GM23338 (cell line): ENCODE data around the gene PIMREG. TPM values are rescaled to one million over a fixed set of nuclear protein-coding genes. Genes with fewer than 3 reads are reported as not detected.

Experiments
- ATAC-seq: fragments of 200-7000 bp; cut with Tn5 transposase; 3 replicates; pipeline ENCODE4 v1.9.1; 2020
- DNase-seq: peaks from one replicate; pipeline ENCODE4 v3.0.0-alpha.2; 2015; ENCODE audit warnings: low spot score
- H2AFZ ChIP-seq: fragments of 200-600 bp; sonication (generic); 2 replicates; pipeline ENCODE4 v1.8.0; 2016; ENCODE audit warnings: antibody characterized with exemption, mild to moderate bottlenecking, moderate library complexity
- H3F3A ChIP-seq: fragments of 200-600 bp; sonication (generic); replicated peaks from 2 replicates; pipeline ENCODE4 v1.8.0; 2017; ENCODE audit warnings: antibody characterized with exemption, mixed run types, low read depth
- H3K27ac ChIP-seq: fragments of 200-600 bp; sonication (generic); 2 replicates; pipeline ENCODE4 v1.6.1; 2016; ENCODE audit warnings: low read depth
- H3K27me3 ChIP-seq: fragments of 200-600 bp; sonication (generic); 2 replicates; pipeline ENCODE4 v1.8.0; 2016; ENCODE audit warnings: mild to moderate bottlenecking, mixed run types, moderate library complexity; ENCODE audit not compliant: insufficient read depth
- H3K36me3 ChIP-seq: fragments of 200-600 bp; sonication (generic); 2 replicates; pipeline ENCODE4 v1.8.0; 2016; ENCODE audit warnings: mild to moderate bottlenecking; ENCODE audit not compliant: insufficient read depth
- H3K4me1 ChIP-seq: fragments of 200-600 bp; sonication (generic); 2 replicates; pipeline ENCODE4 v1.8.0; 2016; ENCODE audit warnings: mild to moderate bottlenecking, moderate library complexity; ENCODE audit not compliant: insufficient read depth
- H3K4me2 ChIP-seq: fragments of 200-600 bp; sonication (generic); 2 replicates; pipeline ENCODE4 v1.7.1; 2017; ENCODE audit warnings: mixed run types
- H3K4me3 ChIP-seq: fragments of 200-600 bp; sonication (generic); 2 replicates; pipeline ENCODE4 v1.6.1; 2016; ENCODE audit warnings: mixed run types
- H3K79me2 ChIP-seq: fragments of 200-600 bp; sonication (generic); replicated peaks from 2 replicates; pipeline ENCODE4 v1.8.0; 2017; ENCODE audit warnings: mild to moderate bottlenecking; ENCODE audit not compliant: insufficient read depth
- H3K9me2 ChIP-seq: fragments of 200-600 bp; sonication (generic); 2 replicates; pipeline ENCODE4 v1.8.0; 2017; ENCODE audit not compliant: insufficient read depth
- H4K20me1 ChIP-seq: fragments of 200-600 bp; sonication (generic); replicated peaks from 2 replicates; pipeline ENCODE4 v1.8.0; 2017; ENCODE audit warnings: mild to moderate bottlenecking; ENCODE audit not compliant: insufficient read depth
- H3K27ac Mint-ChIP-seq: 2 replicates; pipeline ENCODE4 v1.8.0; 2020; ENCODE audit warnings: inconsistent platforms, mild to moderate bottlenecking, moderate library complexity, mixed read lengths
- H3K27me3 Mint-ChIP-seq: 3 replicates; pipeline ENCODE4 v1.8.0; 2022; ENCODE audit warnings: low read depth, mild to moderate bottlenecking, moderate library complexity, mixed read lengths, inconsistent platforms; ENCODE audit not compliant: insufficient read depth, poor library complexity
- H3K36me3 Mint-ChIP-seq: 3 replicates; pipeline ENCODE4 v1.8.0; 2021; ENCODE audit warnings: low read depth, mild to moderate bottlenecking, inconsistent platforms, moderate library complexity, mixed read lengths
- H3K4me1 Mint-ChIP-seq: 3 replicates; pipeline ENCODE4 v1.8.0; 2020; ENCODE audit warnings: mild to moderate bottlenecking, inconsistent platforms, mixed read lengths
- H3K4me3 Mint-ChIP-seq: 3 replicates; pipeline ENCODE4 v1.8.0; 2021; ENCODE audit warnings: moderate library complexity, mild to moderate bottlenecking, inconsistent platforms, mixed read lengths
- H3K9me3 Mint-ChIP-seq: 3 replicates; pipeline ENCODE4 v1.8.0; 2020; ENCODE audit warnings: moderate library complexity, mild to moderate bottlenecking, inconsistent platforms, mixed read lengths
- JUNB ChIP-seq: IDR thresholded peaks from one replicate; pipeline ENCODE4 v1.6.1; 2016; ENCODE audit warnings: antibody characterized with exemption; ENCODE audit not compliant: unreplicated experiment
- ZNF114 ChIP-seq: fragments of 250-450 bp; sonication (Bioruptor Pico); IDR thresholded peaks from 2 replicates; pipeline ENCODE4 v1.5.0; 2020; ENCODE audit warnings: mild to moderate bottlenecking, moderate library complexity
- ZNF462 ChIP-seq: fragments of 250-450 bp; sonication (Bioruptor Pico); IDR thresholded peaks from 2 replicates; pipeline ENCODE4 v1.5.0; 2020; ENCODE audit warnings: mild to moderate bottlenecking, moderate library complexity
- polyA plus RNA-seq: library from polyadenylated mRNA; unstranded; fragments of >200 nt; fragmentation: Nextera tagmentation; extraction: Ambion mirVana; gene quantifications from 2 replicates; pipeline ENCODE4 v1.2.1, GENCODE V29; 2016
- total RNA-seq: library from RNA; depleted of rRNA; stranded (reverse); fragments of >200 nt; shearing (Covaris generic); gene quantifications from 2 replicates; pipeline ENCODE4 v1.2.3, GENCODE V29; 2014
- TF ChIP-seq, protein P1 (sequence below), 2 experiments: fragments of 200-600 bp in 1 of 2; sonication (generic) in 1 of 2; conservative IDR thresholded peaks; 2 replicates each; pipeline versions ENCODE4 v1.5.1 to v1.6.1; 2016 to 2017; ENCODE audit warnings: antibody characterized with exemption in 2 of 2, low read depth in 2 of 2, mild to moderate bottlenecking in 2 of 2, moderate library complexity in 1 of 2

Gene PIMREG
- total and polyA plus RNA-seq, 2 experiments from 2014 or later: 87.8 to 144 TPM

DNA sequence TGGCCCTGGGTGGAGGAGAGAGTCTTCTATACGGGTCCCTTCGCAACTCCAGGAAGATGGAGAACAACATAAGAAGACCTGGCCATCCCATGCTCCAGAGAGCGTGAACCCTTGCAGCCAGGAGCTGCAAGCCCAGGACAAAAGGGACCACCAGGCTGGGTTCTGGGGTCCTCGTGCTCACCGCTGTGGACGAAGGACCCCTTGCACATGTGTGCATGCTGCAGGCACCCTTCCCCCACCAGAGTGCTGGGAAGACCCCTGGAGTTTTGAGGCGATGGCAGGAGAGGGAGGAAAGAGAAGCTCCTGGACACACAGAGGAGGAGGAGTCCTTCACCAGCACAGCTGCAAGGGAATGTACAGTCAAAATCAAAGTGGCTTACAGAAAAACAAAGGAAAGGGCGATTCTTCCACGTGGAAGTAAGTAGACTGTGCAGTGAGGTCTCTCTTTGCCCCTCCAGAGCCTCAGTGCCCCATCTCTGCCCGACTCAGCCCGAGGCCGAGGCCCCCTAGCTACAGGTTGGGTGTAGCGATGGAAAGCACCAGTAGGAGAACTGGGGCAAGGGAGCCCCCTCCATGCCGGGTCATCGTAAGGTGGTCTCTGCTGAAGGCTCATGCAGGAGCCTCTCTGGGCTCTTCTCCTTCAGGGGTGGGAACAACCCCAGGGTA, 51.3 kb downstream of the PIMREG start:
- Mint-ChIP-seq H3K27ac (peak overlapping the region; percentile 69), H3K9me3 (no peaks in the 10 kb centered on the region)

More for the DNA sequence above, 51.3 kb downstream of the PIMREG start:
- Histone ChIP-seq H2AFZ (peak overlapping the region; percentile 69), H3K4me2 (peak overlapping the region; percentile 80), H3K9me2 (peaks cover 5% of the 10 kb centered on the region; the same call in 1 of the 2 replicates), H3K4me3 (peak overlapping the region; percentile 54), H3F3A (no peaks in the 10 kb centered on the region), H3K4me1 (peaks cover 32% of the 10 kb centered on the region), H3K79me2 (no peaks in the 10 kb centered on the region), H3K27me3 (no peaks in the 10 kb centered on the region), H4K20me1 (no peaks in the 10 kb centered on the region), H3K27ac (peak overlapping the region; percentile 70; the same call in 1 of the 2 replicates), H3K36me3 (no peaks in the 10 kb centered on the region)
- ATAC-seq: peak; percentile 77
- DNase-seq: no peak
- H3K36me3 Mint-ChIP-seq: peaks cover 3% of the 10 kb centered on the region; the same call in 1 of the 3 replicates
- H3K4me3 Mint-ChIP-seq: peak overlapping the region; percentile 59
- 0 out of 2 replicates have a peak, but pooled peaks have one; percentile 4 for TF ChIP-seq ZNF462 (CRISPR knock-in tag)
- no peak for TF ChIP-seq JUNB
- no peak for TF ChIP-seq ZNF114 (CRISPR knock-in tag)
- TF ChIP-seq, protein P1, sequence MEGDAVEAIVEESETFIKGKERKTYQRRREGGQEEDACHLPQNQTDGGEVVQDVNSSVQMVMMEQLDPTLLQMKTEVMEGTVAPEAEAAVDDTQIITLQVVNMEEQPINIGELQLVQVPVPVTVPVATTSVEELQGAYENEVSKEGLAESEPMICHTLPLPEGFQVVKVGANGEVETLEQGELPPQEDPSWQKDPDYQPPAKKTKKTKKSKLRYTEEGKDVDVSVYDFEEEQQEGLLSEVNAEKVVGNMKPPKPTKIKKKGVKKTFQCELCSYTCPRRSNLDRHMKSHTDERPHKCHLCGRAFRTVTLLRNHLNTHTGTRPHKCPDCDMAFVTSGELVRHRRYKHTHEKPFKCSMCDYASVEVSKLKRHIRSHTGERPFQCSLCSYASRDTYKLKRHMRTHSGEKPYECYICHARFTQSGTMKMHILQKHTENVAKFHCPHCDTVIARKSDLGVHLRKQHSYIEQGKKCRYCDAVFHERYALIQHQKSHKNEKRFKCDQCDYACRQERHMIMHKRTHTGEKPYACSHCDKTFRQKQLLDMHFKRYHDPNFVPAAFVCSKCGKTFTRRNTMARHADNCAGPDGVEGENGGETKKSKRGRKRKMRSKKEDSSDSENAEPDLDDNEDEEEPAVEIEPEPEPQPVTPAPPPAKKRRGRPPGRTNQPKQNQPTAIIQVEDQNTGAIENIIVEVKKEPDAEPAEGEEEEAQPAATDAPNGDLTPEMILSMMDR (conservative IDR thresholded peaks at IDR 0.05; ENCODE audit: low read depth in 2 of 2): peak; percentile 58 to 61
- peaks cover 15% of the 10 kb centered on the region for H3K27me3 Mint-ChIP-seq
- peaks cover 52% of the 10 kb centered on the region for H3K4me1 Mint-ChIP-seq
